Dermis microvascular lymphatic vessel endothelial cell (primary cell): ENCODE results near the gene FMC1. TPM values are rescaled to one million over a fixed set of nuclear protein-coding genes. Genes with fewer than 3 reads are reported as not detected.

Experiments
- DNase-seq, 2 donors: peaks; one replicate each; pipeline versions ENCODE4 v3.0.0 to v3.0.0-alpha.2; 2010; ENCODE audit warnings: low read depth in 2 of 2
- total RNA-seq: library from RNA; depleted of rRNA; stranded (reverse); fragments of >200 nt; gene quantifications from 2 replicates; pipeline ENCODE4 v1.2.1, GENCODE V29; 2014

The FMC1 gene
- total RNA-seq, 1 donor from 2014 or later: 16.6 TPM

GRCh38 chr7:139370943-139371313 is 29.8 kb downstream of the FMC1 start:
- DNase-seq: no peak

DNA sequence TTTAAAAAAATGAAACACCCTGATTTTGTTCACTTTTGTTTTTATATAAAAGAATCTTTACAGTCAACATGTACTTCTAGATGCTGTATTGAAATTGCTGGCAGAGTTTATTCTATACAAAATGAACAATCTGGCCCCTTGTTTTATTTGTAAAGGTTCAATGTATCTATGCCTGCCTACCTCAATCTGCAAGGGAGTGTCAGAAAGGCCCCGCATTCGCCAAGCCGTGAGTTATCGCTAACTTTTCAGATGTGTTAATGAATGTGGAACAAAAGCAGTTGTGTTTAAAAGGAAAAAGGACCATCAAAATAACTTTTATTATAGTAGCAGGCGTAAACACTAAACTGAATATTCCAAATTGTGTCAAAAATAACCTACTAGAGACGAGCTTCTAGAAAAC is 33.1 kb downstream of the FMC1 start:
- DNase-seq: no peak

GRCh38 chr7:139382439-139382838 is 41.3 kb downstream of the FMC1 start:
- no peak for DNase-seq

DNA sequence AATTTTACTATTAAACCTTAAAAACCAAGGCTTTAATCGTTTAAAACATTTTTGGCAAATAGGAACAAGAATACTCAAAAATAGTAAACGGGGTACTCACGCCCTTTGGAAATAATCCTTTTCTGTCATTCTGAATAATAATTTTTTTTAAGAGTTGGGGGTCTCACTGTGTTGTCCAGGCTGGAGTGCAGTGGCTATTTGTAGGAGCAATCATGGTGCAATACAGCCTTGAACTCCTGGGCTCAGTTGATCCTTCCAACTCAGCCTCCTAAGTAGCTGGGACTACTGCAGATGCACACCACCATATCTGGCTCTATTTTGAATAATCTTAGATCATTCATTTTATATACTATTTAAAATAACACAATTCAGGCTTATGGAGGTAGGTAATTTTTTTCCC is 43.5 kb downstream of the FMC1 start:
- no peak for DNase-seq

GRCh38 chr7:139387594-139387993 is 46.5 kb downstream of the FMC1 start:
- DNase-seq: no peak

DNA sequence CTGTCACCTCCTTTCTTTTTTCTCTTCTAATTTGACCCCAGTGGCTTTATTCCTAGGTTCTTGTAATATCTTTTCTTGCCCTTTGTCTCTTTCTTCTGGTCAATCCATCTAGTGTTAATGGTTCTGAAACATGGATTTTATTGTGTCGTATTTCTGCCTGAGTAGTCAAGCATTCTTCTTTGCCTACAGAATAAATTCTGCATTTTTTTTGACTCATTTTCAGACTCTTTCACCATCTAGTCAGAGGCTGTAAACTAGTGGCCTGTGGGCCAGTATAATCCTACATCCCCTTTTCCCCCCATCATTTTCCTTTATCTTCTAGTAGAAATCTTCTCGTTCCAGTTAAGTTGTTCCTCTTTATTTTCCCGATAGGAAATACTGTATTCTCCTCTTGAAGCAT is 48.0 kb downstream of the FMC1 start:
- DNase-seq: no peak

DNA sequence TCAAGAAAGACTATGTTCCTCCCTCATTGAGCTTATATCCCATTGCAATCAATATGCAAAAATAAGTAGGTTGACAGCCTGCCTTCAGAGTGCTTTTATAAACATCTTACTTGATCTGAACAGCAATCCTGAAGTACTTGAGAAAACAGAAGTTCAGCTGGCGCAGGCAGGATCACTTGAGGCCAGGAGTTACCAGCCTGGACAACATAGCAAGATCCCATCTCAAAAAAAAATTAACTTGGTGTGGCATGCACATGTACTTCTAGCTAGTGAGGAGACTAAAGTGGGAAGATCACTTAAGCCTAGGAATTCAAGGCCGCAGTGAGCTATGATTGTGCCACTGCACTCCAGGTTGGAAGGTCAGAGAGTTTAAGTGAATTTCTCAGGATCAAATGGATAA is 48.6 kb downstream of the FMC1 start:
- DNase-seq: no peak

DNA sequence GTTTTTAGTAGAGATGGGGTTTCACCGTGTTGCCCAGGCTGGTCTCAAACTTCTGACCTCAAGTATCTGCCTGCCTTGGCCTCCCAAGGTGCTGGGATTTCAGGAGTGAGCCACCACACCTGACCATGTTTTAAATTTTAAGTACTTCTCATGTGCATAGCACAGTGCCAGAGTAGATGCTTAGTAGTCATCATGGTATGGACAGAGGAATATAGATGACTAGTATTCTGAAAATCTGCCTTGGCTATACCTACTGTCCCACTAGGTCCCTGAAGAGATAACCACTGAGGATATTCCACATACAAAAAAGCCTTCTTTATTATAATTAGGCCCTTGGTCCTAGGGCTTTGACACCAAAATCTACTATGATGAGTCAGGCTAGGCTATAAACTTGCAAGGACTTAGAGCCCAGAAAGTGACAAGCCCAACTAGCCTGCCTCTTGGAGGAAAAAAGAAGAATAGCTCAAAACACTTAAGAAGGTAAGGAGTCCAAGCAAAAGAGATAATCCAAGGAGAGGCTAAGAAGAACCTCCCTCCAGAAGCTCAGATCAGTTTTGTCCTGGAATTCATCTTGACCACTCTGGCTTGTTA is 52.6 kb downstream of the FMC1 start:
- no peak for DNase-seq

GRCh38 chr7:139394540-139394939 is 53.4 kb downstream of the FMC1 start:
- DNase-seq: no peak

Other genes starting within 250 kb of the FMC1 start
- gene ZC3HAV1, start 231.6 kb upstream of the FMC1 start, total RNA-seq: 27.7 and 38.3 TPM in 2 replicates
- 2.8 and 4.0 TPM in 2 replicates for gene UBN2, start 110.1 kb upstream of the FMC1 start, total RNA-seq
- gene LUC7L2, start 18.6 kb downstream of the FMC1 start, total RNA-seq: 27.3 and 27.8 TPM in 2 replicates
- gene KLRG2, start 142.3 kb downstream of the FMC1 start, total RNA-seq: not detected in 2 replicates
- gene CLEC2L, start 182.3 kb downstream of the FMC1 start, total RNA-seq: not detected in 2 replicates